ENCODE results near the gene FFAR3.

DNA sequence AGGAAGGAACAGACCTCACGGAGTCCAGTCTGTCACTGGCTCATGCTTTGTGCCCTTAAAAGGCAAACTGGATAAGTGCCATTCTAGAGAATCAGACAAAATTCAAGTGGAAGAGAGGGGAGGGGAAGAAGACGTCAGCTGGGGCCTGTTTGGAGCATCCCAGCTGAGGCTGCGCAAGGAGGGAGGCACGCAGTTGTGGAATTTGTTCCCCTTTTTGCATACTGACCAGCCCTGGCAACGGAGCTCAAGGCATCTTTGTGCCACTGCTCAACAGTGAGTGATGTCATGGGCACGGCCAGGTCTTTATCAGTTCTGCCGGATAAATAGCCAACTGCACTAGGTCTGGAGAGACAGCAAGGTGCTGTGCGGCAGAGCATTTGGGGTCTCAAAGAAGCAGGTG is 12.5 kb downstream of the FFAR3 start, which contains the start of gene GPR42:
- TF ChIP-seq, protein P1, sequence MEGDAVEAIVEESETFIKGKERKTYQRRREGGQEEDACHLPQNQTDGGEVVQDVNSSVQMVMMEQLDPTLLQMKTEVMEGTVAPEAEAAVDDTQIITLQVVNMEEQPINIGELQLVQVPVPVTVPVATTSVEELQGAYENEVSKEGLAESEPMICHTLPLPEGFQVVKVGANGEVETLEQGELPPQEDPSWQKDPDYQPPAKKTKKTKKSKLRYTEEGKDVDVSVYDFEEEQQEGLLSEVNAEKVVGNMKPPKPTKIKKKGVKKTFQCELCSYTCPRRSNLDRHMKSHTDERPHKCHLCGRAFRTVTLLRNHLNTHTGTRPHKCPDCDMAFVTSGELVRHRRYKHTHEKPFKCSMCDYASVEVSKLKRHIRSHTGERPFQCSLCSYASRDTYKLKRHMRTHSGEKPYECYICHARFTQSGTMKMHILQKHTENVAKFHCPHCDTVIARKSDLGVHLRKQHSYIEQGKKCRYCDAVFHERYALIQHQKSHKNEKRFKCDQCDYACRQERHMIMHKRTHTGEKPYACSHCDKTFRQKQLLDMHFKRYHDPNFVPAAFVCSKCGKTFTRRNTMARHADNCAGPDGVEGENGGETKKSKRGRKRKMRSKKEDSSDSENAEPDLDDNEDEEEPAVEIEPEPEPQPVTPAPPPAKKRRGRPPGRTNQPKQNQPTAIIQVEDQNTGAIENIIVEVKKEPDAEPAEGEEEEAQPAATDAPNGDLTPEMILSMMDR (IDR thresholded peaks at IDR 0.05; ENCODE audit: low read depth, low read length, missing input control): no peak
- TF ChIP-seq SP1 (IDR thresholded peaks at IDR 0.05) (no peak), REST (IDR thresholded peaks at IDR 0.05) (no peak), YY1 (IDR thresholded peaks at IDR 0.05) (no peak)
